ENCODE data around the gene CCT5.
A peak's percentile ranks its signal among the peaks of the same experiment; 100 is the strongest.

Gene CCT5

GRCh38 chr5:10249948-10250805, at the start of gene CCT5:
CCT5 (plus strand) TSS chr5:10250280; CDS start chr5:10250341, 61 bp downstream.
- peak; percentile 96 for DNase-seq
- in situ Hi-C loops (cut with HindIII; ENCODE audit: low pct_ligation_motif_present, low pct_unique_long_range_greater_than_20kb, low sequenced_read_pairs): no loop called here

- DNase-seq: peak; percentile 12
- in situ Hi-C loops (cut with HindIII; ENCODE audit: low pct_ligation_motif_present, low pct_unique_long_range_greater_than_20kb, low sequenced_read_pairs): no loop called here
Observed at GRCh38 chr5:10201223-10201868, 48.7 kb upstream of the CCT5 start.

- no peak for DNase-seq
Observed at GRCh38 chr5:10202089-10202910, 47.8 kb upstream of the CCT5 start.

GRCh38 chr5:10209004-10209403, 41.1 kb upstream of the CCT5 start:
- DNase-seq: no peak
- in situ Hi-C loops (cut with HindIII; ENCODE audit: low pct_ligation_motif_present, low pct_unique_long_range_greater_than_20kb, low sequenced_read_pairs): no loop called here

More at GRCh38 chr5:10202089-10202910, 47.8 kb upstream of the CCT5 start:
- in situ Hi-C loops (cut with HindIII; ENCODE audit: low pct_ligation_motif_present, low pct_unique_long_range_greater_than_20kb, low sequenced_read_pairs): no loop called here

- no peak for DNase-seq
- in situ Hi-C loops (cut with HindIII; ENCODE audit: low pct_ligation_motif_present, low pct_unique_long_range_greater_than_20kb, low sequenced_read_pairs): no loop called here
Observed at GRCh38 chr5:10213316-10213715, 36.8 kb upstream of the CCT5 start.

GRCh38 chr5:10214041-10214440, 36.0 kb upstream of the CCT5 start:
- DNase-seq: no peak
- in situ Hi-C loops (cut with HindIII; ENCODE audit: low pct_ligation_motif_present, low pct_unique_long_range_greater_than_20kb, low sequenced_read_pairs): no loop called here

- no peak for DNase-seq
- in situ Hi-C loops (cut with HindIII; ENCODE audit: low pct_ligation_motif_present, low pct_unique_long_range_greater_than_20kb, low sequenced_read_pairs): no loop called here
Observed at GRCh38 chr5:10215366-10215765, 34.7 kb upstream of the CCT5 start.

- DNase-seq: no peak
- in situ Hi-C loops (cut with HindIII; ENCODE audit: low pct_ligation_motif_present, low pct_unique_long_range_greater_than_20kb, low sequenced_read_pairs): no loop called here
Observed at GRCh38 chr5:10216107-10216506, 34.0 kb upstream of the CCT5 start.

GRCh38 chr5:10218658-10219057, 31.4 kb upstream of the CCT5 start:
- in situ Hi-C loops (cut with HindIII; ENCODE audit: low pct_ligation_motif_present, low pct_unique_long_range_greater_than_20kb, low sequenced_read_pairs): no loop called here

GRCh38 chr5:10219068-10219467, 31.0 kb upstream of the CCT5 start:
- in situ Hi-C loops (cut with HindIII; ENCODE audit: low pct_ligation_motif_present, low pct_unique_long_range_greater_than_20kb, low sequenced_read_pairs): no loop called here
- no peak for DNase-seq

More at GRCh38 chr5:10218658-10219057, 31.4 kb upstream of the CCT5 start:
- no peak for DNase-seq

GRCh38 chr5:10220248-10220647, 29.8 kb upstream of the CCT5 start:
- in situ Hi-C loops (cut with HindIII; ENCODE audit: low pct_ligation_motif_present, low pct_unique_long_range_greater_than_20kb, low sequenced_read_pairs): no loop called here

GRCh38 chr5:10222326-10222725, 27.8 kb upstream of the CCT5 start:
- in situ Hi-C loops (cut with HindIII; ENCODE audit: low pct_ligation_motif_present, low pct_unique_long_range_greater_than_20kb, low sequenced_read_pairs): no loop called here

More at GRCh38 chr5:10220248-10220647, 29.8 kb upstream of the CCT5 start:
- DNase-seq: no peak

GRCh38 chr5:10227379-10227778, 22.7 kb upstream of the CCT5 start:
- in situ Hi-C loops (cut with HindIII; ENCODE audit: low pct_ligation_motif_present, low pct_unique_long_range_greater_than_20kb, low sequenced_read_pairs): no loop called here
- peak; percentile 18 for DNase-seq

More at GRCh38 chr5:10222326-10222725, 27.8 kb upstream of the CCT5 start:
- no peak for DNase-seq

- in situ Hi-C loops (cut with HindIII; ENCODE audit: low pct_ligation_motif_present, low pct_unique_long_range_greater_than_20kb, low sequenced_read_pairs): no loop called here
Observed at GRCh38 chr5:10228288-10228687, 21.8 kb upstream of the CCT5 start.

GRCh38 chr5:10229306-10230048, 20.6 kb upstream of the CCT5 start:
- peak; percentile 42 for DNase-seq
- in situ Hi-C loops (cut with HindIII; ENCODE audit: low pct_ligation_motif_present, low pct_unique_long_range_greater_than_20kb, low sequenced_read_pairs): no loop called here

More at GRCh38 chr5:10228288-10228687, 21.8 kb upstream of the CCT5 start:
- no peak for DNase-seq

GRCh38 chr5:10232386-10232785, 17.7 kb upstream of the CCT5 start:
- in situ Hi-C loops (cut with HindIII; ENCODE audit: low pct_ligation_motif_present, low pct_unique_long_range_greater_than_20kb, low sequenced_read_pairs): no loop called here
- DNase-seq: no peak

- no peak for DNase-seq
- in situ Hi-C loops (cut with HindIII; ENCODE audit: low pct_ligation_motif_present, low pct_unique_long_range_greater_than_20kb, low sequenced_read_pairs): no loop called here
Observed at GRCh38 chr5:10233011-10233410, 17.1 kb upstream of the CCT5 start.

- DNase-seq: peak; percentile 86
- in situ Hi-C loops (cut with HindIII; ENCODE audit: low pct_ligation_motif_present, low pct_unique_long_range_greater_than_20kb, low sequenced_read_pairs): no loop called here
Observed at GRCh38 chr5:10233505-10233904, 16.6 kb upstream of the CCT5 start.
